Upper lobe of left lung (tissue), 6 donors: ENCODE data around the gene FLNB. TPM values are rescaled to one million over a fixed set of nuclear protein-coding genes. Genes with fewer than 3 reads are reported as not detected.

Source experiments
- ATAC-seq, 2 donors: fragments of 200-7000 bp; cut with Tn5 transposase; one replicate each; pipeline ENCODE4 v1.9.1; 2022; ENCODE audit warnings: mild to moderate bottlenecking in 2 of 2, moderate library complexity in 2 of 2; ENCODE audit not compliant: low FRiP score in 2 of 2
- DNase-seq, 2 donors: peaks; one replicate each; pipeline ENCODE4 v3.0.0-alpha.2; 2019 to 2020
- H3K27ac ChIP-seq, 4 donors: fragments of 200-600 bp; sonication (generic); one replicate each; pipeline ENCODE4 v1.5.1; 2016 to 2019
- H3K27me3 ChIP-seq, 4 donors: fragments of 200-600 bp; sonication (generic); one replicate each; pipeline ENCODE4 v1.5.1; 2017 to 2019
- H3K36me3 ChIP-seq, 4 donors: fragments of 200-600 bp; sonication (generic); one replicate each; pipeline ENCODE4 v1.5.1; 2016 to 2019
- H3K4me1 ChIP-seq, 4 donors: fragments of 200-600 bp; sonication (generic); one replicate each; pipeline ENCODE4 v1.5.1; 2018 to 2019
- H3K4me3 ChIP-seq, 4 donors: fragments of 200-600 bp; sonication (generic); one replicate each; pipeline ENCODE4 v1.5.1; 2017 to 2019; ENCODE audit warnings: mild to moderate bottlenecking in 2 of 4, moderate library complexity in 1 of 4
- H3K9me3 ChIP-seq, 4 donors: fragments of 200-600 bp; sonication (generic); one replicate each; pipeline ENCODE4 v1.5.1; 2018 to 2019
- EP300 ChIP-seq, 4 donors: sonication (generic); formaldehyde crosslinking; IDR thresholded peaks; one replicate each; pipeline ENCODE4 v1.5.1; 2017; ENCODE audit warnings: antibody characterized with exemption in 4 of 4, control low read depth in 2 of 4
- POLR2A ChIP-seq, 4 donors: fragments of 450-650 bp; IDR thresholded peaks; one replicate each; pipeline ENCODE4 v1.5.1; 2016 to 2017; ENCODE audit warnings: antibody characterized with exemption in 4 of 4, mild to moderate bottlenecking in 2 of 4
- POLR2AphosphoS5 ChIP-seq, 2 donors: sonication (generic); formaldehyde crosslinking; IDR thresholded peaks; one replicate each; pipeline ENCODE4 v1.5.1; 2017; ENCODE audit warnings: antibody characterized with exemption in 2 of 2
- WGBS, 2 donors: methylation state at CpG; one replicate each; pipeline ENCODE4 v1.1.5; 2017 to 2018; 5-methylcytosine and 5-hydroxymethylcytosine counted together
- total RNA-seq, 6 donors: library from RNA; depleted of rRNA in 4 of 6; stranded (reverse); fragments of >200 nt in 4 of 6; gene quantifications; one replicate each; pipeline versions ENCODE4 v1.1.0 to v1.2.1, GENCODE V29; 2016 to 2021
- TF ChIP-seq, protein P1 (sequence below), 6 experiments: fragments of 450-650 bp in 4 of 6; fragments of 200-600 bp in 2 of 6; sonication (generic) in 2 of 6; IDR thresholded peaks; one replicate each; pipeline ENCODE4 v1.5.1; 2016 to 2019; ENCODE audit warnings: antibody characterized with exemption in 6 of 6
- donor health status: DM: no; HTN: no; CAD: no; lungs with moderate emphysema.
- donor health status: DM: no; HTN: yes; CAD: no; lungs with severe emphysema.

Gene FLNB
- total RNA-seq, 6 donors from 2014 or later: 101 to 193 (median 127) TPM

DNA sequence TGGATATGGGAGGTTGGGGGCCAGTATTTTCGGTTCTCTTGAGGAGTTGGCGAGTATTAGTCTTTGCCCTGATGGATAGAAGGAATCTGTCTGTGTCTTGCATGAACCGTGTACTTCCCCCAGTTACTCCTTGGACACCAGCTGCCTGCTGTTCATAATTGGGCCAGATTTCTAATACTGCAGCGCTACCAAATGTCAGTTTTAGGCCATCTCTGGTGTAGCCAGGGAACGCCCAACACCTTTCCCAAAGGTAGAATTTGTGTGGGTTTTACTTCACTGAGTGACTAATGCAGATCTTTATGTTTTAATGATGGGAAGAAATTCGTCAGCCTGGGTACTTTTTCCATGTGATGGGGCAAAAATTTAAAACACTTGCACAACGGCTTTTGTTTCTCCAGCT, 18.4 kb downstream of the FLNB start:
- Histone ChIP-seq H3K27me3 (no peaks in the 10 kb centered on the region), H3K27ac (peak overlapping the region in 2 of 4 donors; percentile 50 to 70), H3K4me1 (peaks cover 0 to 13% (median 5%) of the 10 kb centered on the region in 4 donors), H3K36me3 (no peaks in the 10 kb centered on the region), H3K4me3 (no peak overlapping the region), H3K9me3 (no peaks in the 10 kb centered on the region)
- TF ChIP-seq POLR2AphosphoS5 (IDR thresholded peaks at IDR 0.05) (no peak), POLR2A (IDR thresholded peaks at IDR 0.05) (no peak), EP300 (IDR thresholded peaks at IDR 0.05) (no peak)
- TF ChIP-seq, protein P1, sequence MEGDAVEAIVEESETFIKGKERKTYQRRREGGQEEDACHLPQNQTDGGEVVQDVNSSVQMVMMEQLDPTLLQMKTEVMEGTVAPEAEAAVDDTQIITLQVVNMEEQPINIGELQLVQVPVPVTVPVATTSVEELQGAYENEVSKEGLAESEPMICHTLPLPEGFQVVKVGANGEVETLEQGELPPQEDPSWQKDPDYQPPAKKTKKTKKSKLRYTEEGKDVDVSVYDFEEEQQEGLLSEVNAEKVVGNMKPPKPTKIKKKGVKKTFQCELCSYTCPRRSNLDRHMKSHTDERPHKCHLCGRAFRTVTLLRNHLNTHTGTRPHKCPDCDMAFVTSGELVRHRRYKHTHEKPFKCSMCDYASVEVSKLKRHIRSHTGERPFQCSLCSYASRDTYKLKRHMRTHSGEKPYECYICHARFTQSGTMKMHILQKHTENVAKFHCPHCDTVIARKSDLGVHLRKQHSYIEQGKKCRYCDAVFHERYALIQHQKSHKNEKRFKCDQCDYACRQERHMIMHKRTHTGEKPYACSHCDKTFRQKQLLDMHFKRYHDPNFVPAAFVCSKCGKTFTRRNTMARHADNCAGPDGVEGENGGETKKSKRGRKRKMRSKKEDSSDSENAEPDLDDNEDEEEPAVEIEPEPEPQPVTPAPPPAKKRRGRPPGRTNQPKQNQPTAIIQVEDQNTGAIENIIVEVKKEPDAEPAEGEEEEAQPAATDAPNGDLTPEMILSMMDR (IDR thresholded peaks at IDR 0.05): no peak
- WGBS, 2 donors: 76 to 86% methylated on average over 7 of the region's 7 CpGs
- DNase-seq (no peak), ATAC-seq (no peak)

DNA sequence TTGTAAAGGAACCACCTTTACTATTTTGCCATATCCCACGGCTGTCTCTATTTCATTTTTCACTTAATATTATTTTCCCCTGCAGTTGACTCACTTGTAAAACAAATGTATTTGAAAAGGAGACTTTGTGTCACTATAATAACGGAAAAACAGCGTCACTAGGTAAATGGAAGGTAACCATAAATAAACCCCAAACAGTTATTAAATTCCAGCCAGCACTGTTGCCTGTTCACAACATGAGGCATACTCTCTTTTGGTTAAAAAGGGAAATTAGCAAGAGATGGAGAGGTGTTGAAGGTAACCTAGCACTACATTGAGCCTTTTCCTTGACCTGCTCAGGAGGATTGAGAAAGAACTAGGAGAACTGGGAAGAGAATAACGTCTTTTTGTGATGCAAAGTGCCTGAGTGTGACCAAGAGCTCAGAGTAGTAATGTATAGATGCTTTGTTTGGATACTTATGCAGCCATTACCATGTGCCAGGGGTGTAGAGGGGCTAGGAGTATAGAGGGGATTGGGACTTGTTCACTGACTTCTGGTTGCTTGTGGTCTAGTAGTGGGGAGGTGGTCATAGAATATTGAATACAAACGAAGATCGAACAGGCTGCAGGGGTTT, 19.6 kb downstream of the FLNB start:
- Histone ChIP-seq H3K4me3 (no peak overlapping the region), H3K4me1 (peaks cover 0 to 10% (median 3%) of the 10 kb centered on the region in 4 donors), H3K27me3 (no peaks in the 10 kb centered on the region), H3K9me3 (no peaks in the 10 kb centered on the region), H3K36me3 (no peaks in the 10 kb centered on the region), H3K27ac (no peak overlapping the region)
- ATAC-seq (no peak), DNase-seq (no peak)
- TF ChIP-seq POLR2AphosphoS5 (IDR thresholded peaks at IDR 0.05): no peak
- no peak for TF ChIP-seq EP300 (IDR thresholded peaks at IDR 0.05)
- 70 to 81% methylated on average over 6 of the region's 6 CpGs for WGBS, 2 donors

DNA sequence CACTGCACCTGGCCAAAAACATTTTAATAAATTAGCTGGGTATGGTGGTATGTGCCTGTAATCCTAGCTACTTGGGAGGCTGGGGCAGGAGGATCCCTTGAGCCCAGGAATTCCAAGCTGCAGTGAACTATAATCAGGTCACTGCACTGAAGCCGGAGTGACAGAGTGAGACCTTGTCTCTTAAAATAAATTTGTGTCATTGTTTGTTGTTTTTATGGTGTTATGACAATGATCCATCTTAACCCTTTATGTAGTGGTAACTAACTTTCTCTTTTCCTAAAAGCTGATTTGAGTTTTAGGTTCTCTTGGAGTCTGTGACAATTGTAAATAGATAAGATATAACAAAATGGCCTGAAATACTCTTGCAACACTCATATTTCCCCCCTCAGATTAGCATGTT, 20.7 kb downstream of the FLNB start:
- Histone ChIP-seq H3K4me1 (peaks cover 0 to 10% (median 3%) of the 10 kb centered on the region in 4 donors), H3K36me3 (no peaks in the 10 kb centered on the region), H3K9me3 (no peaks in the 10 kb centered on the region), H3K4me3 (no peak overlapping the region), H3K27ac (no peak overlapping the region), H3K27me3 (no peaks in the 10 kb centered on the region)
- ATAC-seq: no peak
- 77 to 80% methylated on average over 1 of the region's 1 CpG for WGBS, 2 donors
- TF ChIP-seq POLR2A (IDR thresholded peaks at IDR 0.05): no peak
- TF ChIP-seq POLR2AphosphoS5 (IDR thresholded peaks at IDR 0.05): no peak
- TF ChIP-seq EP300 (IDR thresholded peaks at IDR 0.05): no peak
- TF ChIP-seq, protein P1 (IDR thresholded peaks at IDR 0.05): no peak
- DNase-seq: no peak

DNA sequence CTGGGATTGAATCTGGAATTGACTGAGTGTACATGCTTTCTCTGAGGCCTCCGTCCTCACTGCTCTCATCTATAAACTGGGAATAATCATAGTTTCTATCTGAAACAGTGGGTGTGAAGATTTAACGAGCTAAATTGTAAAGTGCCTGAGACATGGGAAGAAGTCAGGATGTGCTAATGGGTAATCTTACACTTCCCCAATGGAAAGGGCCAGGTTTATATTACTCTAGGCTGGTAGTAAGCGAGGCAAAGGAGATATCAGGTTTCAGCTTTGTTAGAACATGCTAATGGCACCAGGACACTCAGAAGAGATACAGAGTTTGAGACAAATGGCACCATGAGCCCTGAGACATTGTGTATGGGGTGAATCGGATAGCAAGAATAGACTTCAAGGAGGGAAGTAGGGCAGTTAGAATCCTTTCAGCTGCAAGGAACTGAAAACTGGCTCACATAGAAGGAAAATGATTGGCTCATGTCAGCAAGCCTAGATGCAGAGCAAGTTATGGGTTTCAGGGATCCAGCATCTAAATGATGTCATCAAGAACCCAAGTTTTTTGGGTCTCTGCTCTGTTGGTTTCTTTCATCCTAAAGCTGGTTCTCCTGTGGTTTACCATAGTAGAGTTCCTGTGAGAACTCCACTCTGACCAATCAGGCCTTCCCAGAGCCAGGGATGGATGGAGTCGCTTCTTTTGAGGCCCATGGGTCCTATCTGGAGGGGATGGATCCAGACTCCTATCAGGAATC, 21.8 kb downstream of the FLNB start:
- no peak for TF ChIP-seq POLR2A (IDR thresholded peaks at IDR 0.05)
- no peak for TF ChIP-seq POLR2AphosphoS5 (IDR thresholded peaks at IDR 0.05)
- TF ChIP-seq, protein P1 (IDR thresholded peaks at IDR 0.05): no peak

DNA sequence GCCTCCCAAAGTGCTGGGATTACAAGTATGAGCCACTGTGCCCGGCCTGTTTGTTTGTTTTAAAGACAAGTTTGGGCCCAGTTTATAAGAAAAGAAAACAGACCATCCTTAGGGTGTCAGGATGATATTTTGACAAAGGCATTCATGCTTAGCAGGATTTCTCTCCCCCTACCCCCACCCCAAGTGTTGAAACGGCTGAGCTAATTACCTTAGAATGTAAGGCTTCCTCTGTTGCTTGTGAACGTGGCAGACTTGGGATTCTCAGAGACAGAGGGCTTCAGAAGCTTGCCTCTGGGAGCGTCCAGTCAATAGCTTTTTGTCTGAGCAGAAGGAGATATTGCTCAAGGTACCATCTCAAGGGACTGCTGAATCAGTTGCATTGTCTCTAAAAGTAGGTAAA, 24.0 kb downstream of the FLNB start:
- no peak for ATAC-seq
- no peak for TF ChIP-seq EP300 (IDR thresholded peaks at IDR 0.05)
- TF ChIP-seq, protein P1 (IDR thresholded peaks at IDR 0.05): no peak
- TF ChIP-seq POLR2AphosphoS5 (IDR thresholded peaks at IDR 0.05): no peak
- no peak for TF ChIP-seq POLR2A (IDR thresholded peaks at IDR 0.05)

More for the DNA sequence above, 21.8 kb downstream of the FLNB start:
- Histone ChIP-seq H3K9me3 (no peaks in the 10 kb centered on the region), H3K27me3 (no peaks in the 10 kb centered on the region), H3K4me3 (no peak overlapping the region), H3K36me3 (no peaks in the 10 kb centered on the region), H3K27ac (no peak overlapping the region), H3K4me1 (peaks cover 0 to 12% (median 3%) of the 10 kb centered on the region in 4 donors)
- no peak for DNase-seq
- 93 to 94% methylated on average over 4 to 5 of the region's 5 CpGs for WGBS, 2 donors
- no peak for ATAC-seq

More for the DNA sequence above, 24.0 kb downstream of the FLNB start:
- Histone ChIP-seq H3K4me1 (peaks cover 0 to 11% (median 2%) of the 10 kb centered on the region in 4 donors), H3K36me3 (no peaks in the 10 kb centered on the region), H3K27me3 (no peaks in the 10 kb centered on the region), H3K27ac (no peak overlapping the region), H3K9me3 (no peaks in the 10 kb centered on the region), H3K4me3 (no peak overlapping the region)
- no peak for DNase-seq
- 86 to 88% methylated on average over 4 of the region's 4 CpGs for WGBS, 2 donors
